HG03378 (cell line): ENCODE measurements around the gene PCCA.
A peak's percentile ranks its signal among the peaks of the same experiment; 100 is the strongest.
"Not testable (repeated sequence)": the region's sequence is repeated elsewhere in the genome, so short reads cannot be mapped to it uniquely, and the experiment has no call there.

Source experiments
- ATAC-seq: cut with Tn5 transposase; IDR thresholded peaks from one replicate; pipeline ENCODE4 v1.9.1; 2021; ENCODE audit warnings: mild to moderate bottlenecking, moderate library complexity; ENCODE audit not compliant: unreplicated experiment

Gene PCCA

GRCh38 chr13:100088644-100089464 is at the start of gene PCCA:
Gene PCCA, plus strand, starts transcription at chr13:100089093. Its CDS starts 28 bp downstream, at chr13:100089121.
- peak; percentile 92 for ATAC-seq

DNA sequence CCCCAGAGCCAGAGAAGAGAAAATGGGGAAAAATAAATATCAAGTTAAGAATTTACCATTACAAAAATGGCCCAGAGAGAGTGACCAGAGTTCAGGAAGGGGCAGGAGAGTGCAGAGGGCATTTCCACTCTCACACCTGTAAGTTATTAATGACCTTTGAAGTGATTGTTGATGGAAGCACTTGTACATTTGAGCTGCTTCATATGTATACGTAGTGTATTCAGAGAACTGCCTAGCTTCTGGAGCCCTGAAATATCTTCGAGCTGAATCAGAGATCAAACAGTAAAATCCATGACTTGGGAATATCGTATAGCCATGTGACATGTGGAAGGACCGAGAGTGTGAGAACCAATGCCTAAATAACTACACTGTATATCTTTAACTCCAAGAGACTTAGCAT is 49.2 kb upstream of the PCCA start:
- ATAC-seq, result no peak

GRCh38 chr13:100040196-100040595 is 48.7 kb upstream of the PCCA start:
- no peak for ATAC-seq

DNA sequence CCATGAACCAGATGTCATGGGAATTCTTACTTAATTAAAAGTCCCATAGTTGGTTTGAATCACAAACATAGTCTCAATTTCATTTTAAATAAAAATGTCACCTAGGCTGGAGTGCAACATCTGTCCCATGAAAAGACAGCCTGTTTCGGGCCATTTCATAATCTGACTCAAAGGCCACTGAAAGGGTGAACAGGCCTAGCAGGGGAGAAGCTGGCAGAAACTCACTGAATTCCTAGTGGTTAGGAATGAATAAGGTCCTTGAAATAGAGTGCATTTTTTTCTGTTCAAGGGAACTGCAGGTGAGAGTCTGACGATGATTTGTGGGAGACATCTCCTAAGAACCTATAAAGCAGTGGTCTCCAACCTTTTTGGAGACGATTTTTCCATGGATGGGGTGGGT is 44.0 kb upstream of the PCCA start:
- ATAC-seq, result no peak

- ATAC-seq, result no peak
Observed at GRCh38 chr13:100045355-100045754, 43.5 kb upstream of the PCCA start.

GRCh38 chr13:100051070-100051469 is 37.8 kb upstream of the PCCA start:
- no peak for ATAC-seq

GRCh38 chr13:100059827-100060226 is 29.1 kb upstream of the PCCA start:
- ATAC-seq, result no peak

DNA sequence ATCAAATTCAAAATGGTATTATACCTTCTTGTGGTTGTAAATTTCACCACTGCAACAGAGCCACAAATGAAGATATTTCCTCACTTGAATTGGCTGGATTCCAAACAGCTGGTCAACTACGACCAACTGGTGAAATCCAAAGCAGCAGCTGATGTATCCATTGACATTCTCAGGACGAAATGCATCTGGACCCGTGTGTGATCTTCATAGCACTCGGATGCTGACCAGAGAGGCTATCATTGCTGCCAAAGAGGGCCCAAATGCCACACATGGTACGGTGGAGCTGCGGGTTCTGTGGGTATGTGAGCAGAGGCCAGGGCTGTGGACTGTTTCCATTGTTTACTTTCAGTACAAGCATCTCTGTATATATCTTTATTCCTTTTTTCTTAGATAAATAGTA is 25.6 kb upstream of the PCCA start:
- no peak for ATAC-seq

DNA sequence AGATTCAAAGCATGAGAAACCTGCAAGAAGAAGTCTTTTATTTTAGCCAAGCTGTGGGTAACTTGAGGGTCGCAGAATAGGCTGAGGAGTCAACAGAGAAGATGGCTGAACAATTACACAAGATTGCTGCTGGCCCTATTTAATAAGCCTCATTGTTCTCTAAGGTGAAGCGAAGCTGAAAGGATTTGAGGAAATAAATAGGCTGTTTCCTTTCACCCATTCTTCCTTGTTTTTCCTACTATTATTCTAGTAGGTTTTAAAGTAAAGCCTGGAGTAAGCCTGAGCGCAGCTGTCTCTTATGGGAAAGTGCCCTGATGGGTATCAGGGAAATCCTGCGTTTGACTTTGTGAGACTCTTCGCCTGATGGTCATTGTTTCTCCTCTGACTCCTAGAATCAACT is 25.0 kb upstream of the PCCA start:
- no peak for ATAC-seq

- ATAC-seq, result no peak
Observed at GRCh38 chr13:100068133-100068931, 20.6 kb upstream of the PCCA start.

- no peak for ATAC-seq
Observed at GRCh38 chr13:100069278-100069677, 19.6 kb upstream of the PCCA start.

DNA sequence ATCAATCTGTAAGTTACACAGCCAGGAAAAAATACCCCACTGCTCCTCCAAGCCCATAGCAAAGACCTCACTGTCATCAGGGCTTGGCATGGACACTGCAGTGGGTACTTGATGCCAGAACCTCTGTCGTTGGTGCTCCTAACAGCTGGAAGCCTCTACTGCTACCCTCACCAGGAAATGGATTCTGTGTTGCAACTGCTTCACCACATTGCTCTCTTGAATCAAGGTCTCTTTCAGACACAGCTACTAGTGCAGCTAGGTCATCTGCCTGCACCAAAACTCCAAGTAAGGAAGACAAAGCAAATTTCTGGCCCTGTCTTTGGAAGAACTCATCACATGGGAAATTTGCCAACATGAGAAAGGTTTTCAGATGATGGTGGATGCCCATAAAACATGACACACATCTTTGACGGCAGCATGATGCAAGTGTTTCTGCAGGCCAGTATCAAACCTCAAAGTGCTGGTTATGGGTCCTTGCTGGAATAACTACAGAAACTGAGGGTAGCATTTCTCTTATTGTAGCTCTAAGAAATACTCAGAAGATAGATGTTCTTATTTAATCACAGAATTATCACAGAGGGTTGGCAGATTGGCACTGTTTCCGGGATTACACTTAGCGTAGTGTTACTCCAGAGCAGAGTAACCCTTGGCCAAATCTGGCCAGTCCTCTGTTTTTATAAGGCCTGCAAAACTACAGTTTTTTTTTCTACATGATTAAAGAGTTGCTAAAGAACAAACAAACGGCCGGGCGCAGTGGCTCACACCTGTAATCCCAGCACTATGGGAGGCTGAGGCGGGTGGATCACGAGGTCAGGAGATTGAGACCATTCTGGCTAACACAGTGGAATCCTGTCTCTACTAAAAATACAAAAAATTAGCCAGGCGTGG is 12.9 kb upstream of the PCCA start:
- no peak for ATAC-seq

DNA sequence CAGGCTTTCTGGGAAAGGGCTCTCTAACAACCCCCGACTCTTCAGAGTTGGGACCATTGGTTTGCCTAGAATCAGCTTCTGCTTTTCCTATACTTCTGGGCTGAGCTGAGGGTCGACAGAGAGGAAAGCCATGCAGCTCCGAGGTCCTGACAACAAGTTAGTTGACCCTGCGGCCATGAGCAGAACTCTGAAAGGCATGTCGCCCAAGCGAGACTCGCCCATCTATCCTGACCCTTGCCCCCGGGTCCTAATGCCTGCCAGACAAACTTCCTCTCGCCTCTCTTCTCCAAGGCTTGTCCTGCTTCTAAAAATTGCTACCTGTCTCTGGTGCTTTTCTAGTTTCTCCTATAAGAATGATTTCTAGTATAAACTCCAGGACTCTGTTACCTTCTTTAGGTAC is 9.9 kb upstream of the PCCA start:
- ATAC-seq, result not testable (repeated sequence)

GRCh38 chr13:100083401-100083800 is 5.5 kb upstream of the PCCA start:
- not testable (repeated sequence) for ATAC-seq

GRCh38 chr13:100088273-100088643 is 635 bp upstream of the PCCA start:
- no peak for ATAC-seq

DNA sequence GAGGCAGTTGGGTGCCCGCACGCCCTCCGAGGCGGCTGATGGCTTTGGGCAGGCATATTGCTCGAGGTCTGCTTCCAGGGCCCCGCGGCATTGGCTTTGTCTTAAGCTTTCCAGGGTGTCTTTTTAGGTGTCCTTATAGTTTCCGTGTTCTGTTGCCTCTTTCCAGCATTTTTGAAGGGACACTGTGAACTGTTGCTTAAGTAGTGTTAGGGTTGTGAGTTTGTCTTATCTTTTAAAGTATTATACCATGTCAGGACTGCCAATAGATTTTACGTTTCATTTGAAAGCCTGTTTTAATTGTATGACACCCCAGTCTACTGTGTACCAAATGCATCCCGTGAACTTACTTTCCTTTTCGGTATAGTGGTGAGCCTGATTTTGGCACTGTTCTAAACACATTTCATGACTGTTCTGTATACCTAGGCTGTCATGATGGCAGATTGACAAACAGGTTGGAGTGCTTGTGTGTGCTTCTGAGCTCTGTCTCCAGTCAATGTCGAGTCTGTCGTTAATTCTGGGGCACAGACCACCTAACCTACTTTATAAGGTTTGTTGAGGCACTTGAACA is 656 bp downstream of the PCCA start:
- ATAC-seq, result peak; percentile 44

GRCh38 chr13:100090861-100091260 is 2.0 kb downstream of the PCCA start:
- no peak for ATAC-seq

- no peak for ATAC-seq
Observed at GRCh38 chr13:100091391-100091790, 2.5 kb downstream of the PCCA start.

- ATAC-seq, result not testable (repeated sequence)
Observed at GRCh38 chr13:100092273-100092672, 3.4 kb downstream of the PCCA start.

DNA sequence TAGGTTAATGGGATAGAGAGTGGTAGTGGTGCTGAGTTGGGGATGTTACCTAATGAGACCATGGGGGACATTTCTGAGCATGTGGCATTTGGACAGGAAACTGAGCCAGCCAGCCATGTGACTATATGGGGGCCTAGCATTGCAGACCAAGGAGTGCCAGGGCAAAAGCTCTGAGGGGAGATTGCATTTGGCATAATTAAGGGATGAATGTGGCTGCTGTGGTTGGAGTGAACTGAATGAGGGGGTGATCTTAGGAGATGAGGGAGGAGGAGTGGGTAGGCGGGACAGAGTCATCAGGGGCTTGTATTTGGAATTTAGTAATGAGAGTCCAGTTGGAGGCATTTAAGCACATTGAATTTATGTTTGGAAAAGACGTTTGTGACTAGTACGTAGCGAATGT is 6.6 kb downstream of the PCCA start:
- no peak for ATAC-seq

DNA sequence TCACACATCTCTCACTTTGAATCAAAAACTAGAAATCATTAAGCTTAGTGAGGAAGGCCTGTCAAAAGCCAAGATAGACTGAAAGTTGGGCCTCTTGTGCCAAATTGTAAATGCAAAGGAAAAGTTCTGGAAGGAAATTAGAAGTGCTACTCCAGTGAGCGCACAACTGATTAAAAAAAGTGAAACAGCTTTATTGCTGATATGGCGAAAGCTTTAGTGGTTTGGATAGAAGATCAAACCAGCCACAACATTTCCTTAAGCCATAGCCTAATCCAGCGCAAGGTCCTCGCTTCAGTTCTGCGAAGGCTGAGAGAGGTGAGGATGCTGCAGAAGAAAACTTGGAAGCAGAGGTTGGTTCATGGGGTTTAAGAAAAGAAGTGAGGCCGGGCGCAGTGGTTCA is 7.6 kb downstream of the PCCA start:
- ATAC-seq, result no peak
